HPDE6-E6E7 (cell line): ENCODE data around the gene NOX3.
"Not testable (repeated sequence)": the region's sequence is repeated elsewhere in the genome, so short reads cannot be mapped to it uniquely, and the experiment has no call there.

Experiments used
- DNase-seq: peaks from one replicate; pipeline ENCODE4 v3.0.0; 2011; ENCODE audit warnings: missing footprints; ENCODE audit errors: extremely low spot score

NOX3 gene

GRCh38 chr6:155372256-155372655 is 83.4 kb downstream of the NOX3 start:
- DNase-seq: no peak

GRCh38 chr6:155371230-155371629 is 84.4 kb downstream of the NOX3 start:
- DNase-seq: no peak

GRCh38 chr6:155366325-155366724 is 89.3 kb downstream of the NOX3 start:
- no peak for DNase-seq

GRCh38 chr6:155364844-155365437 is 90.7 kb downstream of the NOX3 start:
- DNase-seq: no peak

- DNase-seq: not testable (repeated sequence)
Measured at GRCh38 chr6:155364021-155364420, 91.6 kb downstream of the NOX3 start.

- DNase-seq: not testable (repeated sequence)
Measured at GRCh38 chr6:155362968-155363632, 92.5 kb downstream of the NOX3 start.

- no peak for DNase-seq
Measured at GRCh38 chr6:155354167-155354566, 101.5 kb downstream of the NOX3 start.

GRCh38 chr6:155352811-155353210 is 102.8 kb downstream of the NOX3 start:
- DNase-seq: no peak

GRCh38 chr6:155352130-155352420 is 103.6 kb downstream of the NOX3 start:
- no peak for DNase-seq

- DNase-seq: no peak
Measured at GRCh38 chr6:155351273-155352129, 104.1 kb downstream of the NOX3 start.

GRCh38 chr6:155349956-155350355 is 105.7 kb downstream of the NOX3 start:
- DNase-seq: no peak

GRCh38 chr6:155349129-155349528 is 106.5 kb downstream of the NOX3 start:
- no peak for DNase-seq

GRCh38 chr6:155347800-155348199 is 107.8 kb downstream of the NOX3 start:
- no peak for DNase-seq

- no peak for DNase-seq
Measured at GRCh38 chr6:155346957-155347356, 108.7 kb downstream of the NOX3 start.
